ENCODE results near the gene NELFCD.

- TF ChIP-seq CTCF (IDR thresholded peaks at IDR 0.05) = no peak
- no peak for TF ChIP-seq POLR2A (IDR thresholded peaks at IDR 0.05)
These were observed 17.6 kb downstream of the NELFCD start for GRCh38 chr20:58998656-58999055.
